ENCODE measurements around the gene SPTLC3.

The SPTLC3 gene

DNA sequence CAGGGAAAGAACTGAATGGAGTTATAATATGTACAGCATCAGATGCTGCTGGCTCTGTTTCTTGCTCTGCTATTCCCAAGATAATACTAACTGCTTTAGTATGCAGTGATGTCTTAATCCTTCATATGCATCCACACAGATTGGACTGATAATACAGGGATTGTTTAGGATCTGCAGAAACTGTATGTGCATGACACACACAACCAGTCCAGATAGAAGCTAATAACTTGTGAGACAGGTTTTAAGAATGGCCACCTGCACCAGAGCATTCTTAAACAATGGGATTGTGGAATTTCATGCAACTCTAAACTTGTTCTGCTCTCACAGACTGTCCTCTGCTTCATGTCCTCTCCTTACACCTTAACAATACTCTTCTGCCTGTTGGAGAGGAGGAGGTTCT, 90.9 kb downstream of the SPTLC3 start:
- no peak for DNase-seq (ENCODE audit: low read depth)

DNA sequence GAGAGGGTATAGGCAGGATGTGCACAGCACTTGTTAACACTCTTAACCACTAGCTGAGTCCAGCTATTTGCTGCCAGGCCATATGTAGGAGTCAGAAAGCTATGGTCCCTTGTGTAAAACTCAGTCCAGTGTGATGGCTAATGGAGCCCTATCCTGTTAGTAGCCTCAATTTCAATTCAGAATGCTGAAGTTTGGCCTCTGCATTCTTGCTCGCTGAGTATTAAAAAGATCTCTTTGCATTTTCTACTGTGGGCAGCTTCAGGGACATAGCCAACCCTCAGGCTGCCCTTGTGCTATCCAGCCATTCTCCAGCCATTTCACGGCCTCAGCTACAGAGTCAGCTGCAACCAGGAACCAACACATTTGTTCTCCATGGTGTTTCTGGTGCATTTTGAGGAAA, 92.5 kb downstream of the SPTLC3 start:
- DNase-seq (ENCODE audit: low read depth) = no peak

DNA sequence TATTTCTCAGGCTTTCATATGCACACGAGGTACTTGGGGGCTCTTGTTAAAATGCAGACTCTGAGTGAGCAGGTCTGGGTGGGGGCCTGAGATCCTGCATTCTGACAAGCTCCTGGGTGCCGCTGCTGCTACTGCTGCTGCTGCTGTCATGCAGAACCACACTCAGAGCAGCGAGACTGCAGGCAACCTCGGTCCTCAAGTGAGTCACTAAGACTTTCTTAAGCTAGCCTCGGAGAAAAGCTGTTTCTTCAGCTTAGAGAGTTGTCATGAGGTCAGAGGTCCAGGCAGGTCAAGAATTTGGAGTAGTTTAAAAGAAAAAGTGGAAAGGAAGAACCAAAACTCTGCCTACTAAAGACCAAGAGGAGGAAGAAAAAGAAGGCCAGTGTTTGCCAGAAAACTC, 92.9 kb downstream of the SPTLC3 start:
- DNase-seq (ENCODE audit: low read depth) = no peak

DNA sequence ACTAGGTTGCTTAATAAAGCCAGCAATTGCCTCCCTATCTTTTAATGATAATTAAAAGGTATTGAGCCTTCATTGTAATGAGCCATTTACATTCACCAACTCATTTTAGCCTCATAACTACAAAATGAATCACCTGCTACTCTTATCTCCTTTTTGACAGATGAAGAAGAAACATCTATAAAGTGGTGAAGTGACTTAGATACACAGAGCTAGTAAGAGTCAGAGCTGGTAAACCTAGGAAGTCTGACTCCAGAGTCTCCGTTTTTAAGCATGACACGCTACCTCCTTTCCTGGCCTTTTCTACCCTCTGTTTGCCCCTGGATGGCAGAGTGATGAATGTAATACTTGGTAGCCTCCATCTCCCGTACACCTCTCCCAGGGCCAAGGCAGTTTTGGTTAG, 93.5 kb downstream of the SPTLC3 start:
- no peak for DNase-seq (ENCODE audit: low read depth)

DNA sequence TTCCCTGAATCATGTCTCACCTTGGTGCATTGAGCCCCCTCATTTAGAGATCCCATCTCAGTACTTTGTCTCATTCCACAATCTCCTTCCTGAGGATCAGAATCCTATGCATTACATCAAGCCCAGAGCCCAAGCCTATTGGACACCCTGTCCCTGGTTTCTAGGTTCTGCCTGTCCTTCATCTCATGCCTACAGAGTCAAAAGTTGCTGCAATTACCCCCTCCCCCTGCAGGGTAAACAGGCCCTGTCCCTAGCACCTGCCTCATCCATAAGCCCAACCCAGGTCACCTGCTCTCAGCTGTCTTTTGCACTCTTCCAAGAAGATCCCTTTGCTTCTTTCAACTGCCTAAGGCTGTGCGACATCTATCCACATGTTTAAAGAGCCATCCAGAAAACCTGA, 93.9 kb downstream of the SPTLC3 start:
- no peak for DNase-seq (ENCODE audit: low read depth)

DNA sequence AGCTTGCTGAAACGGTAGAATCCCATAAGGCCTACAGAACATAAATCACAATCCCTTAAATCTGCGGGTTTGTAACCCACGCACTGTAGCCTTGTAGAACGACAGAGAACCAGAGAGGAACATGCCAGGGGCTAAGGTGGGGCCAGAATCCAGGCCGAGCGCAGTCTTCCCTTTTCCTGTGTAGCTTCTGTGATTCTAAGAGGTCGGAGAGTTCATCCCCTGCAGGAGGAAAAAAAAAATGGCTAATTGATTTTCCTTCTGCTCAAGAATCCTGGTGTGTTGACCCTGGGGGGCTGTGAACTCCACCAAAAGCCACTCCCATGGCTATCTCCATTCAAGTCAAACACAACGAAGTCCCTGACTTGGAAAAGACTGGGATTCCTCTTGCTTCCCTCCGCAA, 96.3 kb downstream of the SPTLC3 start:
- DNase-seq (ENCODE audit: low read depth) = no peak

DNA sequence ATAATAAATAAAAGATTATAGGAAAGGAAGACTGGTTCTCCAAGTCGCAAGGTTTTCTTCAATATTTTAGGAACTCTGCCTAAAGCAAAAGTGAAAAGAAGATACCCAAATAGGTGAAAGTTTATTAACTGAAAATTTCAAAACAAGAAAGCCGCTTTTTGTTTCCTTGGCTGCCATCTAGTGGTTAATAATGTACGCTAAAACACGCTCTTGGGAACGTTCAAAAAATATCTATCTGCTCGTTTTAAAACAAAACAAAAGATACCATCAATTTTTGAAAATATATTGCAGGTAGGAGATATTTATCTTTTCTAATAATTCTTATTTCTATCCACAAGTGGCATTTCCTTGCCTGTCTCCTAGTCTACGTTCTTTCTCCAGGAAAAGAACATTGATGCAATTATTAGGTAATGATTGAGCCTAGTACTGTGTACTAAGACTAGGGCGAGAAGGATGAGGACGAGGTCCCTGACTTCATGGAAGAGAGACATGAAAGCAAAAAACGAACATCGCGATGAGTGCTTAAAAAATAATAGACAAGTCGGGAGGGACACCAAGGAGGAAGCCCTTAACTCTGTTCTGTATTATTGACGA, 97.2 kb downstream of the SPTLC3 start:
- no peak for DNase-seq (ENCODE audit: low read depth)

DNA sequence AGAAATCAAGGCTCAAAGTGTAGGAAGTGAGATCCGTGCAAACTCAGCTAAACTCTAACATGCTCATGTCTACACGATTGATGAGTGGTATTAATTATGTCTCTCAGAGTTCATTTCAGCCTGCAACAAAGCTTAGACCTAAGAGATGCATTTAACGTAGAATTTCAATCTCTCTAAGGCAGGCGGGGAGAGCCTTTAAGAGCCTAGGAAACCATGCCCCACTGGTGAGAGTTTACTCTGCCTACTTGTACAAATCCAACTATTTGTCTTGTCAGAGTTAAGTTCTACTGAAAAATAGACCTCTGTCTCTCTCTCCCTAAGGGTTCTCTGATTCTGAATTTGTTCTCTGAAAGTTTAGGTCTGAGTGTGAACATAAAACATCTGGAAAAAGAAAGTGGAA, 100.9 kb downstream of the SPTLC3 start:
- no peak for DNase-seq (ENCODE audit: low read depth)

DNA sequence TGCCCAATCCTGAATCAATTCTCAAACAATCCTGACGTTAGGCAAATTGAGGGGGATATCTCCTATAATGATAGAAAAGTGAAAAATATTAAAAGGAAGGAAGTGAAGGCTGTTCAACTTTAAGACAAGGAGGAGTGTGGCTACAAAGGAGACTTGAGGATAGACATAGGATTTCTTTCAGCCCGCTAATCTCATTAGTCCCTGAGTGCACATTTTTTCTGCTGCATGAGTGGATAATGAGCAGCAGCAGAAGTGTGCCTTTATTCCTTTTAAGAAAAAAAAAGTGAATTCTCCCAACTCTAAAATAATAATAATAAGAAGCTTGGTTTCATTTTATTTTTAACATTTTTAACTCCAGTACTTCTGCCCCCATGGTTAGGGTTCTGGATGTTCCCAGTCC, 102.0 kb downstream of the SPTLC3 start:
- no peak for DNase-seq (ENCODE audit: low read depth)

DNA sequence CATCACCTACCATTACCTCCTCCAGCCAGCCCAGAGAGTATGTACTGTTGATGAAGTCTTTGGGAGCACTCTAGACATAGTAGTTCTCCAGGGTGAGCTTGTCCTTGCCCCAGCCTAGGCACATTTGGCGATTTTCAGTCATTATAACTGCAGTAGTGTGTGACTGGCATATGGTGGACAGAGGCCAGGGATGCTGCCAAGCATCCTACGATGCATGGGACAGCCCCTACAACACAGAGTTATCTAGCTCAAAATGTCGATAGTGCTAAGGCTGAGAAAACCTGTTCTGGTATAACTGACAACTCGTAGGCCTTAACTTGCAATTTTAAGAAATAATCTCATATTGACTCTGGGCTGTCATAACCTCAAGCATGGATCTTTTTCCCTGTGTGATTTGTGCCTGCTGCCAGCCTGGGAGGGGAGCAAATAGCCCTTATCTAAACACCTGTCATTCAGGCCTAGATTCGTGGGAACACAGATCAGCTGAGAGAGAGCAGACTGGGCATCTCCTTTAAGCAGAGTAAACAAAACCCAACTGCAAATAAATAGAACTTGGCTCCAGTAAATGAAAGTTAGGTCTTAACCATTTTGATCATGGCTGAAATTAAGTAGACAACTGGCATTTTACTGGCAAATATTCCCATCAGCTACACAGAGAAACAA, 102.6 kb downstream of the SPTLC3 start:
- no peak for DNase-seq (ENCODE audit: low read depth)

DNA sequence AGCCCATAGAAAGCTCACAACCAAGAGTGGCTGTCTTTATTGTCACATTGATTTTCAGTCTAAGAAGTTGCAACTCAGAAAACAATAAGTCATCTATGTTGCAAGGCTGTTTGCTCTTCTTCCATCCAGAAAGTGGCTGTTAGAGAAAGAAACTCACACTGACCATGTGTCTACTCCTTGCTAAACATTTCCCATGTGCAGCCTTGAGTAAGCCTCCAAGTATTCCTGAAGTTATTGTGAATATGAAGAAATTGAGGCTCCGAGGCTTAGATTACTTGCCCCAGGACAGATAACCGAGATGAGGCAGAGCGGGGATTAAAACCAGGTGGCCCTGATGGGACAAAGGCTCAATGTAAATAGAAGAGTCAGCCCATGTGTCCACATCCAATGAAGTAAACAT, 105.0 kb downstream of the SPTLC3 start:
- DNase-seq (ENCODE audit: low read depth) = no peak

DNA sequence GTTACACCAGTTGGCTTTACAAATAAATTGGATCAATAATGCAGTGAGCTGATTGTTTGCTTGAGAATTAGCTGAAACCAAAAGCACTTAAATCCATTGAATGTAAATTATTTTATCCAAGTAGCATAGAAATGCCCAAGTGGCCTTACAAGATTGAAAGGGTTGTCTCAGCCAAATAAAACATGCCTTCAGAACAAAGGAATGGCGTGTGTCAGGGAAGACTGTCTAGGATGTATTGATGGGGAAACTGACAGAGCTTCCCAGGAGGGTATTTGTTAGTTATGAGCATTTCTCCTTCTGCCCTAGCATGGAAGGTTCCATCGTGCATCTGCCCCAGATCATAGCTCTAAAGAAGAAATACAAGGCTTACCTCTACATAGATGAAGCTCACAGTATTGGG, 108.4 kb downstream of the SPTLC3 start:
- no peak for DNase-seq (ENCODE audit: low read depth)

DNA sequence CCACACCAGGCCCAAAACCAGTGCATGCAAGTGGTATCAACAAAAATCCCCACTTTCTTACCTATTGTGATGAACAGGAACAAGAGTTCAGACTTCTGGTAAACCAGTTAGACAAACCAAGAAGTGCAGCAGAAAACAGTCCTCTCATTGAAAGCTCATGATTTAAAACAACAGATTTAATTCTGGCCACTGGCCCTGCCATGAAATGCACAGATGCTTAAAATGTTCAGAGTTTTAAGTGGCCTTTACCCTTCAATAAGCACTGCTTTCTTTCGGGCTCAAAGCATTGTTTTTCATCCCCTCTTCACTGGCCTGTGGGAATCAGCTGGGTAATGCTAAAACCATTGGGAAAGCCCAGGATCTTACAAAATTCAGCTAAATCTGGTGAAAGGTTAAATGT, 109.9 kb downstream of the SPTLC3 start:
- no peak for DNase-seq (ENCODE audit: low read depth)

DNA sequence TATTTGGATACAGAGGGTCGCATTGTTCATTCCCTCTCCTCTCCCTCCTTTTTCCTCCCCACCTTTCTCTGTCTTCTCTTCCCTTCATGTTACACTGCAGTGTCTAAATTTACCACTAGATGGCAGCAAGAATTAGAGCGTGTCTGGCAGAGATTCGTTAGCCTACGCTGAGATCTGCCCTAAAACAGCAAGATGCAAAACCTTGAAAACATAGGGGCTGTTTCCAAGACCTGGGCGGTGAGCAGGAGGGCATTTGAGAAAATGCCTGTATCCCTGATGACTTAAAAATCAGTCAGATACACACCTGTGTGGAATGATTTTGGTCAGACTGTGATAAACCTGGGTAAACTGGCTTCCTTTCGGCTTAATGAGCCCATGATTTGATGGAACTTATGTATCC, 110.8 kb downstream of the SPTLC3 start:
- DNase-seq (ENCODE audit: low read depth) = peak; percentile 4

DNA sequence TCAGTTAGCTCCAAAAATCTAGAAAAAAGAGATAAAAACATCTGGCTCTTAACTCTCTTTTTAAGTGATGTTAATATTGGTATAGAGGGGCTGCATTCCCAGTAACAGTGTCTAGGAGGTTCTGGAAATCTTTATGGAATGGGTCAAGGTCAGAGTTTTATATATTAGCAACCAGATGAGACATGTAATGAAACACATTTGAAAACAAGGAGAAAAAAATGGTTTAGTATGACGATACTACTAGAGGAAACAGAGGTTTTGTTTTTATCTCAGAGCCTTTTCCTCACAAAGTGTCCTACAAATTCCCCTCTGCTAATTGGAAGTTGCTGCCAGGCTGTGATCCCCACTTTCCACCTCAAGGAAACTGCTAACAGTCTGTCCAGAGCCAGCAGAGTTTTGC, 111.7 kb downstream of the SPTLC3 start:
- DNase-seq (ENCODE audit: low read depth) = no peak

DNA sequence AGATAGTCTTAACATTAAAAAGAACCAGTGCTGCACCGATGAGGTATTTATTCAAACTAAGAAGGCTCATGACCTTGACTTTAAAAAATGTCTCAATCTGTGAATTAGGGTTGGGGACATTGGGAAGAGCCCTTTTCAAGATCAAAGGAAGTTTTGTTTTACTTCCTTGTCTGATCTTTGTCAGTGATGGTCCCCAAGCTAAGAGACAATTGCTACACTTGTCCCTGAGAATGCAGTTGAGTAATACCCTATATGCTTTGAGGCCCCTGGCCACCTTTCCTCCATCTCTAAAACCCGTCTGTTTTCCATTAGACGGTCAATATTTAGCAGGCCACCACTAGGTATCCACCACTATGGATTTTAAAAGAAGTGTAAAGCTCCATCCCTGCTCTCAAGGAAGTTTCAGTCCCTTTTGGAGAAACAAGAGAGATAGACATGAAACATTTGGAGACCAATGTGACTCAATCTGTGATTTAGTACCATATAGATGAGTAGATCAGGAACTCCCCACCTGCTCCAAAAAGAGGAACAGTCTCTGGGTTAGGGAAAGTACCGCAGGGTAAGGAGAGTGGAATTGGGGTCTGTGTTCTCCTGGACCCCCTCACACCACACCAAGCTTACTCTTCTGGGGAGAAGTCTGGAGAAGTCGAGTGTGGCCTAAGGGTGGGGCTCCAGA, 113.2 kb downstream of the SPTLC3 start:
- no peak for DNase-seq (ENCODE audit: low read depth)

DNA sequence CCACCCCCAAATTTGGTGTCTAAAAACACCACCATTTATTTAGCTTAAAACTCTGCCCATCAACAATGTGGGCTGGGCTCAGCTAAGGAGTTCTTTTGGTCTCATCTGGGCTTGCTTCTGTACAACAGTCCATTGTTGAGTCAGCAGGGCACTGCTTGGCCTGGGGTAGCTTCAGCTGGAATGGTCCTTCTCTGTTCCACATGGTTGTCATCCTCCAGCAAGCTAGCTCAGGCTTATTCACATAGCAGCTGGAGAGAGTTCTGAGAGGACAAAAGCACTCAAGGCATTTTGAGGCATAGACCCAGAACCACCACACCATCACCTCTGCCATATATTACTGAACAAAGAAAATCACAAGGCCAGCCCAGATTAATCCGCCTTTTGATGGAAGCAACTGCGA, 116.7 kb downstream of the SPTLC3 start:
- DNase-seq (ENCODE audit: low read depth) = no peak

DNA sequence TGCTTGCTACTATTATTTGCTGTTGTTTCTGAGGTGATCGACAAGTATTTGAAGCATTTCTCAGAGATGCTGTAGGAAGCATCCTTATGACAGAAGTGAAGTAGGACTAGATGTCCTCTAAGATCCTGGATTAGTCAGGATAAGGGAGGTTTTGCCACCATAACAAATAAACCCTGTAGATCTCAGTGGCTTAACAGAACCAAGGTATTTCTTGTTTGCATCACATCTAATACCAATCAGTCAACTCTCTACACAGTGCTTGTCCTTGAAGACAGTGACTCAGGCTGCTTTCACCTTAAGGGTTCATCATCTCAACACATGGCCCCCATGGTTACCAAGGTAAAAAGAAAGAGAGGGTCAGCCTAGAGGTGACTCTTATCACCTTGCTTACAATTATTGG, 119.4 kb downstream of the SPTLC3 start:
- no peak for DNase-seq (ENCODE audit: low read depth)

DNA sequence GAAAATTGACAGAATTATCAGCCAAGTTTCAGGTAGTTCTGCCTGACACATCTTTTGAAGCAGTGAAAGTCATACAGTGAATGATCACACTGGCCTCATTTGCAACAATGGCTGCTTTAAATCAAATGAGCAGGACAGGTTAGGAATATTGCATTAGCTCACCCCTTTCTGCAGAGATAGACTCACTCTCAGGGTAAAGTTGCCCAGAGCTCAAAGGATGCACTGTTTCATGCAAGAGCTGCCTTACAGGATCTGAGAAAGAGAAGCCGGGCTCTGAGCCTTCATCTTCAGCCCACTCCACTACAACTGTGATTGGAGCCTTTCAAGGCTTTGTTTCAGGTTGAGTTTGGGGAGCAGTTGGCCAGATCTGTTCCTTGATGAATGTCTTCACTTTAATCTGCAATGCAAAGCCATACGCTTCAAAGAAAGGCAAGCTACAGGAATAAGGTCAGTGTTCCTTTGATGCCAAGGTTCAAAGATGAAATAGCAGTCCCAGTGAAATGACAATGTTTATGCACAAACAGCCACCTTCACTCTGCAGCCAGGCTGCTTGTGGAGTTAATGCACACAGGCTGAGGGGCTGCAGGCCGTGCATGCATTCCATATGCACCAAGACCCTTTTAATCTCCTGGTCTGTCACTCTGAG, 121.4 kb downstream of the SPTLC3 start:
- DNase-seq (ENCODE audit: low read depth) = no peak

DNA sequence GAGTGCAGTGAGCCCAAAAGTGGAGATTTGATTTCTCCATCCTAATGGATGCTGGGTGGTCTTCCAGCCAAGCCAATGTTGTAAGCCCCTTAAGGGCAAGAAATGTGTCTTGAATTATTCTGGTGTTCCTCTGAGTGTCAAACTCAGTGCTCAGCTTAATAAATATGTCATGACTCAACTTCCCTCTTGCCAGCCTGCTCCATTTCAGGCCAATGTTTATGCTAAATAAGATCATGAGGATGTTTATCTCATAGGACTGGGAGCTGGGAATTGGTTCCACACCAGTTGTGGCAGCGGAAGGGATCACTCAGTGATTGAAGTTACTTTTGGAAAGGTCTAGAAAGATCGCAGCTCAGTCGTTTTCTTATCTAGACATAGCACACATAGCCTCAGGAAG, 121.9 kb downstream of the SPTLC3 start:
- no peak for DNase-seq (ENCODE audit: low read depth)

DNA sequence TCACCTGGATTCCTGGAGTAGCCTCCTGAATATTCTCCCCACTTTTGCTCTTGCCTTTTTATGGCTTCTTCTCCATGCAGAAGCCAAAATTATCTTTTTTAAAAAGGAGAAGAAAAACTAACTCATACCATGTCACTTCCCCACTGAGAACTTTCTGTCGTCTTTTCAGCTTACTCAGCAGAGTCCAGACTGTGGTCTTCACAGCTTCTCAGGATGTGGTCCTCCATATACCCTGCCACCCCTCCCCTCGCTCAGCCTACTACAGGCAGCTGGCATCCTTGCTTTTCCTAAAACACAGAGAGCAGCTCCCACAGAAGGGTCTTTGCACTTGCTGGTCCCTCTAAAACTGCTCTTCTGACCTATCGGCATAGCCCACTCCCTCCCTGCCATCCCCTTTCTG, 122.9 kb downstream of the SPTLC3 start:
- no peak for DNase-seq (ENCODE audit: low read depth)

DNA sequence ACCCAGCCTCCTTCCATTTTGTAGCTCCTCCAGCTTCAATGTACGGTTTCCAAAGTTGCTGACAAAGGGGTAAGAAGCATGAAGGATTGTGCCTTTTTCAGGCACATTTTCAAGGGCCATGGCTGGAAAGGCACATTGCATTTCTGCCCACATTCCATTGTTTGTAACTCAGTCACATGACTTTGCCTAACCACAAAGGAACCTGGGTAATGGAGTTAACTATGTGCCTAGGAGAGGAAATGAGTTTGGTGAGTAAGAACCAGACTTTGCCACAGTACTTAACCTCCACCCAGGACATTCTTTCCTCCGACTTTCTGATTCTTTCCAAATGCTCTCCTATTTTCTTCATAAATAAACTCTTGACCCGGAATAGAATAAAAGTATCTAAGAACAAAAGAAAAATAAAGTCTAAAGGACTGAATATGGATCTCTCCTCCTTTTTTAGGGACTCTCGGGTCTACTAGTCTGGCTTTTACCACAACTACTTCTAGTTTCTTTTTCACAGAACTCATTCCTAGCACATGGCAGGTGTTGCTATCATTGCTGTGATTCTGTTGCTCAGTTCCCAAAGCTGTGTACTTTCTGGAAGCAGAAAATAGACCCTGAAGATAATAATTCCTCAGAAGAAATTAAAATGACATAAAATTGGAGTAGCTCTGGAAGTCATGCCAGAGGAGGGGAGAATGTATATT, 130.8 kb downstream of the SPTLC3 start:
- DNase-seq (ENCODE audit: low read depth) = no peak

DNA sequence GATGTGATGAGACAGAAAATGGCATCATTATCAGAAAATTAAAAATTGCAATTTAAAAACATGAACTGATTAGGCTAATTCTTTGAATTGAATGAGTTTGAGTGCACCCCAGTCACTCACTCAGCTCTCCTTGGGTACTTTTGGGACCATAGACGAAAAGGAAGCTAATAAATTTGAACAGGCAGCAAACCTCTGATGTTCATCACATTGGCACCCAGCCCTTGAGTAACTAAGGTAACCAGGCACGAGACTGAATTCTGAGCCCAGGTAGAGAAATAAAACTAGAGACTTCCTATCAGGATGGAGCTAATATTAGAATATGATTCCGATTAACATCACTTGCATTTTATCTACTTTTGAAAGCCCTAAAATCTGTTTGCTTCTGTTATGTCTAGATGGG, 131.4 kb downstream of the SPTLC3 start:
- DNase-seq (ENCODE audit: low read depth) = no peak
